Suprapubic skin (tissue), 4 donors: Measurements from ENCODE around the gene MCTP1. TPM values are rescaled to one million over a fixed set of nuclear protein-coding genes. Genes with fewer than 3 reads are reported as not detected.

Source experiments
- DNase-seq, 2 donors: peaks; one replicate each; pipeline ENCODE4 v3.0.0-alpha.2; 2019; ENCODE audit warnings: low spot score in 2 of 2
- H3K27ac ChIP-seq: fragments of 200-600 bp; sonication (generic); one replicate; pipeline ENCODE4 v1.5.1; 2019
- H3K27me3 ChIP-seq: fragments of 200-600 bp; sonication (generic); one replicate; pipeline ENCODE4 v1.5.1; 2019
- H3K36me3 ChIP-seq: fragments of 200-600 bp; sonication (generic); one replicate; pipeline ENCODE4 v1.5.1; 2019
- H3K4me1 ChIP-seq: fragments of 200-600 bp; sonication (generic); one replicate; pipeline ENCODE4 v1.5.1; 2019
- H3K4me3 ChIP-seq: fragments of 200-600 bp; sonication (generic); one replicate; pipeline ENCODE4 v1.5.1; 2019; ENCODE audit warnings: mild to moderate bottlenecking
- H3K9me3 ChIP-seq: fragments of 200-600 bp; sonication (generic); one replicate; pipeline ENCODE4 v1.5.1; 2019
- EP300 ChIP-seq: sonication (generic); formaldehyde crosslinking; IDR thresholded peaks from one replicate; pipeline ENCODE4 v1.6.1; 2017; ENCODE audit warnings: antibody characterized with exemption
- POLR2A ChIP-seq, 2 donors: fragments of 450-650 bp; IDR thresholded peaks; one replicate each; pipeline ENCODE4 v1.6.1; 2017; ENCODE audit warnings: antibody characterized with exemption in 2 of 2, mild to moderate bottlenecking in 2 of 2, moderate library complexity in 2 of 2
- POLR2AphosphoS5 ChIP-seq, 3 donors: sonication (generic); formaldehyde crosslinking; IDR thresholded peaks; one replicate each; pipeline ENCODE4 v1.6.1; 2017; ENCODE audit warnings: antibody characterized with exemption in 3 of 3
- WGBS: methylation state at CpG from one replicate; pipeline ENCODE4 v1.1.5; 2018; 5-methylcytosine and 5-hydroxymethylcytosine counted together
- total RNA-seq, 4 donors: library from RNA; depleted of rRNA; stranded (reverse); fragments of >200 nt; gene quantifications; one replicate each; pipeline ENCODE4 v1.1.0, GENCODE V29; 2016
- TF ChIP-seq, protein P1 (sequence below), 2 donors: fragments of 200-600 bp in 1 of 2; fragments of 450-650 bp in 1 of 2; sonication (generic) in 1 of 2; IDR thresholded peaks; one replicate each; pipeline ENCODE4 v1.5.1; 2016 to 2019; ENCODE audit warnings: antibody characterized with exemption in 2 of 2, mild to moderate bottlenecking in 1 of 2, moderate library complexity in 1 of 2

MCTP1 gene
- total RNA-seq, 4 donors from 2014 or later: 5.0 to 19.1 (median 10.6) TPM

DNA sequence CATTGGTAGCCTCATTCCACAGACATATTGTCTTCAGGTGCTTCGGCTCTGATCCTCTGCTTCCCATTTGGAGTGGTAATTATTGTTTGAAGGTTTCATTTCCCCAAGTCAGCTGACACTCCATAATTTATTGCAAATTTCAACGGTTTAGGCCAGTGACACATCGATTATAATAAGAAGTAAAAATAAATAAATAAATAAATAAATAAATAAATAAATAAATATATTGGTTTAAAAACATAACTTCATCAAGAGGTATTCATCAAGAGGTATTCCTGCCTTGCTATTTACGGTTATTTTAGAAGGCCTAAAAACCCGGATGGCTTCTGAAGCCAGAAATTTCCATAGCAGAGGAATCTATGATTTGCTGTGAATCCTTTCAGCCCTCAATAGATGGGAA, 393.3 kb downstream of the MCTP1 start:
- DNase-seq: no peak
- WGBS: 80% methylated on average over 5 of the region's 5 CpGs
- Histone ChIP-seq H3K9me3 (no peaks in the 10 kb centered on the region), H3K27me3 (no peaks in the 10 kb centered on the region), H3K36me3 (no peaks in the 10 kb centered on the region), H3K4me1 (no peaks in the 10 kb centered on the region), H3K27ac (no peak overlapping the region), H3K4me3 (no peak overlapping the region)
- TF ChIP-seq, protein P1, sequence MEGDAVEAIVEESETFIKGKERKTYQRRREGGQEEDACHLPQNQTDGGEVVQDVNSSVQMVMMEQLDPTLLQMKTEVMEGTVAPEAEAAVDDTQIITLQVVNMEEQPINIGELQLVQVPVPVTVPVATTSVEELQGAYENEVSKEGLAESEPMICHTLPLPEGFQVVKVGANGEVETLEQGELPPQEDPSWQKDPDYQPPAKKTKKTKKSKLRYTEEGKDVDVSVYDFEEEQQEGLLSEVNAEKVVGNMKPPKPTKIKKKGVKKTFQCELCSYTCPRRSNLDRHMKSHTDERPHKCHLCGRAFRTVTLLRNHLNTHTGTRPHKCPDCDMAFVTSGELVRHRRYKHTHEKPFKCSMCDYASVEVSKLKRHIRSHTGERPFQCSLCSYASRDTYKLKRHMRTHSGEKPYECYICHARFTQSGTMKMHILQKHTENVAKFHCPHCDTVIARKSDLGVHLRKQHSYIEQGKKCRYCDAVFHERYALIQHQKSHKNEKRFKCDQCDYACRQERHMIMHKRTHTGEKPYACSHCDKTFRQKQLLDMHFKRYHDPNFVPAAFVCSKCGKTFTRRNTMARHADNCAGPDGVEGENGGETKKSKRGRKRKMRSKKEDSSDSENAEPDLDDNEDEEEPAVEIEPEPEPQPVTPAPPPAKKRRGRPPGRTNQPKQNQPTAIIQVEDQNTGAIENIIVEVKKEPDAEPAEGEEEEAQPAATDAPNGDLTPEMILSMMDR (IDR thresholded peaks at IDR 0.05): no peak
- TF ChIP-seq POLR2A (IDR thresholded peaks at IDR 0.05) (no peak), EP300 (no peak), POLR2AphosphoS5 (IDR thresholded peaks at IDR 0.05) (no peak)

DNA sequence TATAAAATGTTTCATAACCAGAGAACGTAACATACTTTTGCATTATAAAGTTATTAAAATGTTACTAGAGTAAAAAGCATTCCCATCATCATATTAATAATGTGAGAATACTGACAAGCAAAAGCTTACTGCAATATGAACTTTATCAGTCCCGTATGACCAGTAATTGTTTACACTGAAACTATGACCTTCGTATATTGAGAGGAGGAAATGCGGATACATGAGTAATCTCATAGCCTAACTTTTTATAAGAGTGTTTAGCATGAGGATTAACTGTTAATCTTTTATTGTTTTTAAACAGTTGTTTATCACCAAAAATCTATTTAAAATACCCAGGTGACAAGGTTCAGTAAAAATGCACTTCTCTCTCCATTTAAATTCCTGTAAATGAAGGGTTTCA, 394.0 kb downstream of the MCTP1 start:
- Histone ChIP-seq H3K9me3 (no peaks in the 10 kb centered on the region), H3K27ac (no peak overlapping the region), H3K27me3 (no peaks in the 10 kb centered on the region), H3K4me3 (no peak overlapping the region), H3K36me3 (no peaks in the 10 kb centered on the region), H3K4me1 (no peaks in the 10 kb centered on the region)
- DNase-seq: no peak
- 84% methylated on average over 4 of the region's 4 CpGs for WGBS
- TF ChIP-seq POLR2A (IDR thresholded peaks at IDR 0.05): no peak
- TF ChIP-seq, protein P1 (IDR thresholded peaks at IDR 0.05): no peak
- TF ChIP-seq POLR2AphosphoS5 (IDR thresholded peaks at IDR 0.05): no peak
- TF ChIP-seq EP300: no peak

GRCh38 chr5:94888674-94889073, 396.2 kb downstream of the MCTP1 start:
- H3K4me1 ChIP-seq: no peaks in the 10 kb centered on the region
- DNase-seq: no peak
- no peaks in the 10 kb centered on the region for H3K9me3 ChIP-seq
- no peaks in the 10 kb centered on the region for H3K27me3 ChIP-seq
- H3K36me3 ChIP-seq: no peaks in the 10 kb centered on the region
- no peak overlapping the region for H3K27ac ChIP-seq
- H3K4me3 ChIP-seq: no peak overlapping the region
- 76% methylated on average over 3 of the region's 3 CpGs for WGBS
- TF ChIP-seq, protein P1 (IDR thresholded peaks at IDR 0.05): no peak
- TF ChIP-seq POLR2A (IDR thresholded peaks at IDR 0.05) (no peak), EP300 (no peak), POLR2AphosphoS5 (IDR thresholded peaks at IDR 0.05) (no peak)

GRCh38 chr5:94885931-94886330, 399.0 kb downstream of the MCTP1 start:
- no peak overlapping the region for H3K4me3 ChIP-seq
- H3K27ac ChIP-seq: no peak overlapping the region
- no peaks in the 10 kb centered on the region for H3K27me3 ChIP-seq
- no peaks in the 10 kb centered on the region for H3K36me3 ChIP-seq
- DNase-seq: no peak
- WGBS: 88% methylated on average over 2 of the region's 2 CpGs
- H3K4me1 ChIP-seq: no peaks in the 10 kb centered on the region
- H3K9me3 ChIP-seq: no peaks in the 10 kb centered on the region
- no peak for TF ChIP-seq POLR2AphosphoS5 (IDR thresholded peaks at IDR 0.05)
- TF ChIP-seq, protein P1 (IDR thresholded peaks at IDR 0.05): no peak
- no peak for TF ChIP-seq POLR2A (IDR thresholded peaks at IDR 0.05)
- no peak for TF ChIP-seq EP300

DNA sequence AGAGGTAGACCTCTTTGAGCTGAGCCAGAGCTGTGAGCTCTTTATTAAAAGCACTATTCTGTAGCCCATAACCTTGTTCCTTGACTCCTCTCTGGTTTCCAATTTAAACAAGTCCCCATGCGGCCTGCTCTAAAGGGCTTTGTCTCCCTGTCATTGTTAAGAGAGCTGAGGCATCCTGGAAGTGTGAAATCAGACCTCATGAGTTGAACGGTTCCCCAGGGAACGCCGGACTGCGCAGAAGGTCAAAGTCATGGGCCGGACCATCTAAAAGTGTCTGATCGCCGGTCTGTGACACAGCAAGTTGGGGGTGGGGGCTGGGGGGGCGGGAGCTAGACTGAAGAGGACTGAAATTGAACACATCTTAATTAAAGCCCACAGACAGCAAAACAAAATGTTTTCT, 400.6 kb downstream of the MCTP1 start:
- WGBS: 78% methylated on average over 9 of the region's 9 CpGs
- no peaks in the 10 kb centered on the region for H3K9me3 ChIP-seq
- no peak overlapping the region for H3K27ac ChIP-seq
- H3K4me1 ChIP-seq: no peaks in the 10 kb centered on the region
- no peak overlapping the region for H3K4me3 ChIP-seq
- TF ChIP-seq POLR2A (IDR thresholded peaks at IDR 0.05): no peak
- H3K36me3 ChIP-seq: no peaks in the 10 kb centered on the region
- DNase-seq: no peak
- no peaks in the 10 kb centered on the region for H3K27me3 ChIP-seq

DNA sequence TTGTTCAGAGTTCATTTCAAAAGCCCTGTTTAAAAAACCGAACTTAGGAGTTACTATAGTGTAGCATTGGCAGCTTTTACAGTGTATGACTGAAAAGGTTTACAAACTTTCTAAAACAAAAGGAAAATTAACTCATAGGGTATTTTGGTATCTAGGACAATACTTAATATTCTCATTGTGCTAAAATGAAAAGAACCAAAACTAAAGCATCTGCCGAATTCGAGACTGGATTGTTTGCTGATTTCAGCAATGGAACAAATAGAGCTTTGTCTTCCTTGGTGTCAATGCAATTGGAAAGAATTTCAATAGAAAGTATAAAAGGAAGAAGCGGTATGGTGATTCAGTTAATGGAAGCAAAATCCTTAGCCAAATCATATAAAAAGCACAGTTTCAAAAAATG, 412.4 kb downstream of the MCTP1 start:
- no peak for DNase-seq
- TF ChIP-seq POLR2A (IDR thresholded peaks at IDR 0.05): no peak
- no peak for TF ChIP-seq EP300
- TF ChIP-seq, protein P1 (IDR thresholded peaks at IDR 0.05): no peak
- TF ChIP-seq POLR2AphosphoS5 (IDR thresholded peaks at IDR 0.05): no peak
- Histone ChIP-seq H3K4me3 (no peak overlapping the region), H3K36me3 (no peaks in the 10 kb centered on the region), H3K27me3 (no peaks in the 10 kb centered on the region), H3K4me1 (no peaks in the 10 kb centered on the region), H3K9me3 (no peaks in the 10 kb centered on the region), H3K27ac (no peak overlapping the region)
- 78% methylated on average over 4 of the region's 4 CpGs for WGBS
